Gastrocnemius medialis (tissue), 4 donors: Measurements from ENCODE around the gene ESPN. TPM values are rescaled to one million over a fixed set of nuclear protein-coding genes. Genes with fewer than 3 reads are reported as not detected.

Experiments used
- ATAC-seq, 2 donors: fragments of 150-250 bp; one replicate each; pipeline ENCODE4 v1.9.1; 2016
- DNase-seq, 2 donors: peaks; one replicate each; pipeline ENCODE4 v3.0.0-alpha.2; 2019
- H3K27ac ChIP-seq, 4 donors: fragments of 200-600 bp; sonication (generic); 1 replicate in 1 of 4; 2 replicates in 3 of 4; pipeline ENCODE4 v1.5.1; 2016 to 2018; ENCODE audit warnings: mild to moderate bottlenecking in 2 of 4, moderate library complexity in 1 of 4
- H3K27me3 ChIP-seq, 3 donors: fragments of 200-600 bp; sonication (generic) in 2 of 3; 1 replicate in 1 of 3; 2 replicates in 2 of 3; pipeline versions ENCODE4 v1.5.1 to v1.6.0; 2016 to 2019; ENCODE audit warnings: mild to moderate bottlenecking in 1 of 3, moderate library complexity in 1 of 3
- H3K36me3 ChIP-seq, 2 donors: fragments of 200-600 bp; sonication (generic) in 1 of 2; one replicate each; pipeline ENCODE4 v1.5.1; 2017 to 2018
- H3K4me1 ChIP-seq, 2 donors: fragments of 200-600 bp; sonication (generic) in 1 of 2; one replicate each; pipeline ENCODE4 v1.5.1; 2016 to 2017; ENCODE audit warnings: mild to moderate bottlenecking in 2 of 2
- H3K4me3 ChIP-seq, 4 donors: fragments of 200-600 bp; sonication (generic) in 3 of 4; 1 replicate in 1 of 4; 2 replicates in 3 of 4; pipeline ENCODE4 v1.5.1; 2016 to 2019; ENCODE audit warnings: mild to moderate bottlenecking in 2 of 4
- H3K9me3 ChIP-seq, 3 donors: fragments of 200-600 bp; sonication (generic) in 2 of 3; 1 replicate in 1 of 3; 2 replicates in 2 of 3; pipeline ENCODE4 v1.5.1; 2016 to 2019
- CTCF ChIP-seq, 5 experiments: fragments of 450-650 bp in 3 of 5; fragments of 200-600 bp in 2 of 5; sonication (generic) in 2 of 5; IDR thresholded peaks in 4 of 5; conservative IDR thresholded peaks in 1 of 5; 1 replicate in 4 of 5; 2 replicates in 1 of 5; pipeline ENCODE4 v1.5.1; 2016 to 2019; ENCODE audit warnings: antibody characterized with exemption in 5 of 5, mild to moderate bottlenecking in 3 of 5, moderate library complexity in 3 of 5
- POLR2A ChIP-seq, 2 donors: fragments of 450-650 bp; IDR thresholded peaks; one replicate each; pipeline ENCODE4 v1.6.1; 2017; ENCODE audit warnings: antibody characterized with exemption in 2 of 2, mild to moderate bottlenecking in 2 of 2, moderate library complexity in 2 of 2
- in situ Hi-C, 4 donors: fragments of 200-750 bp; cut with MboI; loops; one replicate each; pipeline versions ENCODE4 v1.15.0 to v1.8.0; 2017; ENCODE audit warnings: low sequenced_read_pairs in 4 of 4
- intact Hi-C: fragments of 100-400 bp; cut with DNase I; formaldehyde crosslinking; loops from one replicate; pipeline ENCODE4 v1.15.1; 2023; ENCODE audit warnings: low total_unique reads
- total RNA-seq, 4 donors: library from RNA; depleted of rRNA; stranded (reverse); fragments of >200 nt; gene quantifications; one replicate each; pipeline versions ENCODE4 v1.1.0 to v1.2.3, GENCODE V29; 2016

The ESPN gene
- total RNA-seq, 4 donors from 2014 or later, result 0.41 TPM; not detected in 3

- Histone ChIP-seq H3K4me1 (no peaks in the 10 kb centered on the region), H3K9me3 (no peaks in the 10 kb centered on the region), H3K27ac (no peak overlapping the region), H3K4me3 (no peak overlapping the region), H3K27me3 (peaks cover 25 to 43% (median 42%) of the 10 kb centered on the region in 3 donors), H3K36me3 (no peaks in the 10 kb centered on the region)
- DNase-seq (no peak), ATAC-seq (no peak)
- in situ Hi-C loops, result no loop called here
- TF ChIP-seq CTCF (IDR thresholded peaks at IDR 0.05 in 4 of 5, conservative IDR thresholded peaks at IDR 0.05 in 1 of 5) (peak in 1 of 5 experiments; percentile 22), POLR2A (IDR thresholded peaks at IDR 0.05) (no peak)
- intact Hi-C loops, result no loop called here
Measured at GRCh38 chr1:6440198-6441126, 15.9 kb downstream of the ESPN start.

- H3K27me3 ChIP-seq, result peaks cover 28 to 50% (median 46%) of the 10 kb centered on the region in 3 donors
Measured at GRCh38 chr1:6441586-6441985, 17.0 kb downstream of the ESPN start.

GRCh38 chr1:6443339-6444115 is 19.0 kb downstream of the ESPN start:
- Histone ChIP-seq H3K4me3 (no peak overlapping the region), H3K9me3 (no peaks in the 10 kb centered on the region), H3K4me1 (peaks cover 0 to 5% of the 10 kb centered on the region in 2 donors), H3K27me3 (peaks cover 42 to 57% (median 47%) of the 10 kb centered on the region in 3 donors), H3K36me3 (no peaks in the 10 kb centered on the region), H3K27ac (no peak overlapping the region)
- ATAC-seq, result no peak
- DNase-seq, result no peak
- no peak for TF ChIP-seq CTCF (IDR thresholded peaks at IDR 0.05 in 4 of 5, conservative IDR thresholded peaks at IDR 0.05 in 1 of 5)
- TF ChIP-seq POLR2A (IDR thresholded peaks at IDR 0.05), result no peak
- in situ Hi-C loops, result no loop called here
- intact Hi-C loops, result no loop called here

More at GRCh38 chr1:6441586-6441985, 17.0 kb downstream of the ESPN start:
- ATAC-seq, result no peak
- H3K9me3 ChIP-seq, result no peaks in the 10 kb centered on the region
- in situ Hi-C loops, result no loop called here
- no peak for DNase-seq
- no peaks in the 10 kb centered on the region for H3K4me1 ChIP-seq
- intact Hi-C loops, result no loop called here
- no peak overlapping the region for H3K4me3 ChIP-seq
- H3K36me3 ChIP-seq, result no peaks in the 10 kb centered on the region
- H3K27ac ChIP-seq, result no peak overlapping the region
- TF ChIP-seq CTCF (IDR thresholded peaks at IDR 0.05 in 4 of 5, conservative IDR thresholded peaks at IDR 0.05 in 1 of 5) (no peak), POLR2A (IDR thresholded peaks at IDR 0.05) (no peak)

GRCh38 chr1:6444377-6444776 is 19.8 kb downstream of the ESPN start:
- in situ Hi-C loops, result no loop called here
- intact Hi-C loops, result no loop called here
- H3K27me3 ChIP-seq, result peaks cover 42 to 58% (median 51%) of the 10 kb centered on the region in 3 donors
- DNase-seq (no peak), ATAC-seq (no peak)
- TF ChIP-seq CTCF (IDR thresholded peaks at IDR 0.05 in 4 of 5, conservative IDR thresholded peaks at IDR 0.05 in 1 of 5), result no peak
- no peak for TF ChIP-seq POLR2A (IDR thresholded peaks at IDR 0.05)
- peaks cover 0 to 5% of the 10 kb centered on the region in 2 donors for H3K4me1 ChIP-seq
- H3K27ac ChIP-seq, result no peak overlapping the region
- H3K4me3 ChIP-seq, result no peak overlapping the region
- no peaks in the 10 kb centered on the region for H3K36me3 ChIP-seq
- H3K9me3 ChIP-seq, result no peaks in the 10 kb centered on the region
